ENCODE results near the gene SELENOM. TPM values are rescaled to one million over a fixed set of nuclear protein-coding genes. Genes with fewer than 3 reads are reported as not detected.
A peak's percentile ranks its signal among the peaks of the same experiment; 100 is the strongest.
"Not testable (repeated sequence)": the region's sequence is repeated elsewhere in the genome, so short reads cannot be mapped to it uniquely, and the experiment has no call there.

The SELENOM gene
- polyA plus RNA-seq, 5 donors = 7.6 to 31.3 (median 9.3) TPM

DNA sequence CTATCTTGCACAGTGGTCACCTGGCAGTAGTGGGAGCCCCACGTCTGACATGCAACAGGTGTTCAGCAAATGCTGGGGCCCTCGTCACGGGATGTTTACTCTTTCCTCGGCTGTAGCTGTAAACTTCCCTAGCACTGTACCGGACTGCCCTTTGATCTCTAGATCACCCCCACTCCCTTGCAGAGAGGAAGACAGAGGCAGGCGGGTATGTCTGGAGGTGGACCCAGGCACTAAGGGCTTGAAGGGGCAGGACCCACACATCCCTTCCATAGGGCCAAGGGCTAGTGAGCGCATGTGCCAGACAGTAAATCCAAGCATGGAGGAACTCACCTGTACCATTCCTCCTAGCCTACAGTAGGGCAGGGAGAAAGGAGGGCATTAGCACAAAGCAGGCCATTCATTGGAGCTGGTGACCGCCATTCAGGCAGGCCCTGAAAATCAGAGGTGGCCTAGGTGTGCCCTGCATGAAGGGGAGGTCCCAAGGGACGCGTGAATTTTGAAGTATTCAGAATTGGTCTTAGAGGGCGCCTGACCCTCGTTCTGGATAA is 28.2 kb downstream of the SELENOM start:
- DNase-seq = no peak

DNA sequence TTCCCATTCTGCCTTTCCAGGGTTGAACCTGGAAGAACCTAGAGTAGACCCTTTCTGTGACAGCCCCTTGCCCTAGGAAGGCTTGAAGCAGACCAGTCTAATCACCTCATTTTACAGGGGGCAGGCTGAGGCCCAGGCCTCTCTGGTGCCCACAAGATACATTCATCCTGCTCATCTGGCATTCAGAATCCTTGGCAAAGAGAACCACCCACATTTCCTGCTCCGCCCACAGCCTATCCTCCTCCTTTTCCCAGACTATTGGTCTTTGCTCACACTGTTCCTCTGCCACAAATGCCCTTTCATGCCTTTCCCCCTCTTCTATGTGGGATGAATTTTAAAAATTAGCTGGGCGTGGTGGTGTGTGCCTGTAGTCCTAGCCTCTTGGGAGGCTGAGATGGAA is 29.0 kb downstream of the SELENOM start:
- not testable (repeated sequence) for DNase-seq

DNA sequence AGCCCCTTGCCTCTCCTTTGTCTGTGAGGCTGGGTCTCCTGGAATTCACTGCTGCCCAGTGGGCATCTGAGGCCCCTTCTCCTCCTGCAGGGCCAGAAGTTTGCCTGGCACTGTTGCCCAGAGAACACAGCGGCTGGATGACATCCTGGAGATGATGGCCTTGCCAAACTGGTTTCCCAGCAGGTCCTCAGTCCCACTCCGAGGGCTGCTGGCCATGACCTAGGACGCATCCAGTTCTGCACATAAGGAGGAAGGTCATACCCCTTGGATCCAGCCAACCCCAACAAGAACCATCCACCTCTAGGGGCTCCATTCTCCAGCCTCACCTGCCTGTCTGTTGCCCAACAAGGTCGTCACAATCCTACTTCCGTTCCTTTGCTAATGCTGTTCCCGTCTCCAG is 29.7 kb downstream of the SELENOM start:
- DNase-seq = no peak

- DNase-seq = peak; percentile 86 to 91
These were observed 31.4 kb downstream of the SELENOM start for GRCh38 chr22:31075961-31076360.

DNA sequence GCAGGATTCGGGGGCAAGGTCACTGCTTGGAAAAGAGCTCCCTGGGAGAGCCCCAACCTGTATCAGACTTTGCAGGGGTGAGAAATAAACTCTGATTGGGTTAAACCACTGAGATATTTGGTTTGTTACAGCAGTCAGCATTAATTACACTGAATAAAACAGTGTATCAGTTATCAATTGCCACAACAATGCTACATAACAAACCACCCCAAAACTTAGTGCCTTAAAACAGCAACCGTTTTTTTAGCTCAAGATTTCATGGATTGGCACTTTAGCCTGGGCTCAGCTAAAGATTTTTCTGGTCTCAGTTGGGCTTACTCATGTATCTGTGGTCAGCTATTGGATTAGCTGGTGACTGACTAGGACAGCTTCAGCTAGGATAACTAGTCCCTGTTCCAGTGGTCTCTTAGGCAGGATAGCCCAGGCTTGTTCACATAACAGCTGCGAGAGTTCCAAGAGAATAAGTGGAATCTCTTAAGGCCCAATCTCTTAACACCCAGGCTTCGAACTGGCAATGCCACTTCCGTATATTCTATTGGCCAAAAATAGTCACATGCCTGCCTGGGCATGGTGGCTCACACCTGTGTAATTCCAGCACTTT is 33.7 kb downstream of the SELENOM start:
- DNase-seq = not testable (repeated sequence)

DNA sequence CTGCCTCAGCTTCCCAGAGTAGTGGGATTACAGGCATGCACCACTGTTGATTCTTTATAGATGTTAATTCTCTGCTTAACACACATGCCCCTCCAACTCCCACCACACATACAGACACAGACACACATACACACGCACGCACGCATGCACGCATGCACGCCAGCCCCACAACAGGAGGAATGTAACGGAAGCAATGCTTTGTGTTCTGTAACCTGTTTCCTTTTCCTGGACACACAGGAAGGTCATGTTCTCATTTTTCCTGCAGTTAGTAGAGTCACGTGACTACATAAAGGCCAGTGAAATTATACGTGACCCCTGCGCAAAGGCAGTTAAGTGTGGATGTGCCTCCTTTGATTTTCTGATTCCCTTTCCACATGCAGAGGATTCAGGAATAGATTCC is 34.2 kb downstream of the SELENOM start:
- DNase-seq = not testable (repeated sequence)

DNA sequence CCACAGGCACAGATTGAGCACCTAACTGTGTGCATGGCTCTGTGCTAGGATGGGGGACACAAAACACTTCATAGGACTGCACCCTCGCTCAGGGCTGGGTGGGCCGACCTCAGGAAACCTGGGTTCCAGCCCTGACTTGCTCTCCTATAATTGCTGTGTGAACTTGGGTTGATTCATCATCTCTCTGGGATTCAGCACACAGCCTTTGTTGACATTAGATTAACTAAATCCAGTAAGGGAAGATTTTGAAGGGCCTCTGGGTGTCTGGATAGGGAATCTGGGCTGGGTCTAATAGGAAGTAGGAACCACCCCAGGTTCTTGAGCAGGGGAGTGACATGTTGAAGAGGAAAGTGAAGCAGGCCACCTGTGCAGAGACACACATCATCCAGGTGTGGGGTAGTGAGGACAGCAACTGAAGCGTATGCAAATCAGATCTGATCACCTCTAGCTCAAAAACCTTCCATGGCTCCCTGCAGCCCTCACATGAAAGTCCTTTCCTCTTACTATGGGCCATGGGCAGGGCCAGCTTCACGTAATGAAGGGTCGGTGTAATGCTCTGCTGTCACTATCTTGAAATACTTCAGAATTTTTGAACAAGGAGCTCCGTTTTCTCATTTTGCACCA is 37.6 kb downstream of the SELENOM start:
- not testable (repeated sequence) for DNase-seq

- DNase-seq = no peak
These were observed 38.4 kb downstream of the SELENOM start for GRCh38 chr22:31068970-31069369.

DNA sequence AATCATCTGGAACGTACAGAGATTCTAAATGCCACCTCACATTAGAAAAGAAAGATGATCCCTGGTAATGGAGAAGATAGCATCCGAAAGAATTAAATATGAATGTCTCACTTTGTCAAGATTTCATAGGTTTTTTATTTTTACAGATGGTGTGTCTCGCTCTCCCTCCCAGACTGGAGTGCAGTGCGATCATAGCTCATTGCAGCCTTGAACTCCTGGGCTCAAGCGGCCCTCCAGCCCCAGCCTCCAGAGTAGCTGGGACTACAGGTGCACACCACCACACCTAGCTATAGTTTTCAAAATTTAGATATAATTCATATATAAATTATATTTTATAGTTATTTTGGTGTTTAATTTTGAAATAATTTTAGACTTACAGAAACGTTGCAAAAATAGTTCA is 43.0 kb downstream of the SELENOM start:
- no peak for DNase-seq

GRCh38 chr22:31062566-31063230 is 44.7 kb downstream of the SELENOM start:
- no peak for DNase-seq

DNA sequence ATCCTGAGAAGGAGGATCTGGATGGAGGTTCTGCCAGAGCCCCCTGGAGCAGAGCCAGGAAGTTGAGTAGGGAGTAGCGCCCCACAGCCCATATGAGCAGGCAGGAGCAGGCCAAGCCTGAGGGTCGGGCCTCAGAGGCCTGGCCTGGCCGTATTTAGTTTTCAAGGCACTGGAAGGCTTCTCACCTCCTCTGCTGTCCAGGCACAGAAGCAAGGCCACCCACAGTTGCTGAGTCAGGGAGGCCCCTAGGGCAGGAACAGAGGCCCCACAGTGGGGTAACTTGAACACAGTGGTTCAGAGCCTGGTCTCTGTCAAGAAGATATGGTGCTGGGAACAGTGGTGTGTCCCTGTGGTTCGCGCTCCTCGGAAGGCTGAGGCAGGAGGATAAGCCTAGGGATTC is 47.7 kb downstream of the SELENOM start:
- DNase-seq = not testable (repeated sequence)

DNA sequence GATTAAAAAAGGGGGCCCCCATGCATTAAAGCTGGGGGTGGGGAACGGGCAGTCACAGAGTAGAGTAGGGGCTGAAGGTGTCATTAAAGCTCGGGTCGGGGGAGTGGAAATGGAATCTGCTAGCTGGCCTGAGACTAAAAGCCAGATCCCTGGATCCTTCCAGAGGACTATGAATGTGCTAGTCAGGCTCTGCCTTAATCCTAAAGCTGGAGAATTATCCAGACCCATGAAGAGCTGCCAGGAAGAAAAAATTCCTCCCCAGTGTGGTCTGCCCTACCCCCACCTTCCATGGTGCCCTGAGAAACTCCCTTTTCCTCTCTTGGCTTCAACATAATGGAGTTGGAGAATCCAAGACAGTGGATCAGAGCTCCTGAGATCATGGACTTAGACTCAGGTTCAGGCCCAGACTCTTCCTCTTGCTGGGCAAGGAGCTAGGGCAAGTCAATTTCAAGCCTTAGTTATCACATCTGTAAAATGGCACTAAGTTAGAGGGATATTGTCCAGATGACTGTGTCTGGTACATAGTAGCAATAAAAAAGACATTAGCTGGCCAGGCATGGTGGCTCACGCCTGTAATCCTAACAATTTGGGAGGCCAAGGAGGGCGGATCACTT is 50.3 kb downstream of the SELENOM start:
- DNase-seq = no peak

DNA sequence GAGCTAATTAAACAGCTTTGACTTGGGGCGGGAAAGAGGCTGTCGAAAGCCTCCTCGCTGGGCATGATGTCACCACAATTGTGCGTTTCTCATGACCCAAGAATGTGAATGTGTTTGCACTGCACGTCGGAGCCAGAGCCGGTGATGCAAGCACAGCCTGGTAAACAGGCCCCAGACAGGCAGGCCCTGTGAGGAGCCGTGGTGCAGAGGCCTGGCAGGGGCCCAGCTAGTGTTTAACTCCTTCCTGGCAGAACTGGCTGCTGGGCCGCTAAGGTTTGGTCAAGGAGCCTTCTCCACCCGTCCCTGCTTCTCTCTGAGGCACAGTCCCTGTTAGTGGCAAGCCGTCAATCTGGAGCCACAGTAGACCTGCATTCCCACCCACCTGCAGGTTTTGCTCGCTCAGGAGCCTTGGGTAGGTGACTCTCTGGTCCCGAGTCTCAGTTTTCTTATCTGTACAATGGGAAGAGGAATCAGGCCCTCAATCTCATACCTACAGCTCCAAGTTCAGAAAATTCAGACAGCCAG is 51.7 kb downstream of the SELENOM start:
- DNase-seq = peak; percentile 94 to 96

- no peak for DNase-seq
These were observed 52.2 kb downstream of the SELENOM start for GRCh38 chr22:31055117-31055634.

Other genes with a start within 250 kb of the SELENOM start
- gene MORC2, start 138.8 kb downstream of the SELENOM start, polyA plus RNA-seq (ENCODE audit: insufficient read depth in 1 of 5, insufficient read length in 5 of 5, low replicate concordance in 1 of 5) = 10 to 100 TPM; 28.1 to 37.2 (median 35.9) TPM
- gene TUG1, start 138.3 kb downstream of the SELENOM start, polyA plus RNA-seq (ENCODE audit: insufficient read depth in 1 of 5, insufficient read length in 5 of 5, low replicate concordance in 1 of 5) = 100 to 1,000 TPM; 162 to 280 (median 246) TPM
- gene SMTN, start 26.2 kb downstream of the SELENOM start, polyA plus RNA-seq (ENCODE audit: insufficient read depth in 1 of 5, insufficient read length in 5 of 5, low replicate concordance in 1 of 5) = 100 to 1,000 TPM in 1 of 5 donors, 10 to 100 TPM in 4; 57.0 to 106 (median 83.2) TPM
- 1 to 10 TPM; 1.7 to 4.2 (median 2.3) TPM for gene INPP5J, start 15.4 kb upstream of the SELENOM start, polyA plus RNA-seq (ENCODE audit: insufficient read depth in 1 of 5, insufficient read length in 5 of 5, low replicate concordance in 1 of 5)
- under 1 TPM in 3 of 5 donors, not detected in 2; 0.07 to 0.36 (median 0.34) TPM for gene PLA2G3, start 32.9 kb upstream of the SELENOM start, polyA plus RNA-seq (ENCODE audit: insufficient read depth in 1 of 5, insufficient read length in 5 of 5, low replicate concordance in 1 of 5)
- gene RNF185, start 52.6 kb upstream of the SELENOM start, polyA plus RNA-seq (ENCODE audit: insufficient read depth in 1 of 5, insufficient read length in 5 of 5, low replicate concordance in 1 of 5) = 10 to 100 TPM; 35.3 to 40.7 (median 36.5) TPM
- gene LIMK2, start 104.7 kb upstream of the SELENOM start, polyA plus RNA-seq (ENCODE audit: insufficient read depth in 1 of 5, insufficient read length in 5 of 5, low replicate concordance in 1 of 5) = 10 to 100 TPM; 43.0 to 58.9 (median 47.5) TPM
- 10 to 100 TPM; 11.5 to 13.2 (median 12.0) TPM for gene PIK3IP1, start 184.9 kb upstream of the SELENOM start, polyA plus RNA-seq (ENCODE audit: insufficient read depth in 1 of 5, insufficient read length in 5 of 5, low replicate concordance in 1 of 5)
- gene PATZ1, start 238.8 kb upstream of the SELENOM start, polyA plus RNA-seq (ENCODE audit: insufficient read depth in 1 of 5, insufficient read length in 5 of 5, low replicate concordance in 1 of 5) = 10 to 100 TPM; 58.9 to 76.5 (median 65.2) TPM

Data from right lung (tissue), 5 donors.